ENCODE data around the gene TLN1.

Gene TLN1

GRCh38 chr9:35754264-35754663, 22.3 kb upstream of the TLN1 start, which contains the start of gene MSMP:
Gene MSMP (minus strand): TSS chr9:35754276. CDS start chr9:35754129, 147 bp downstream.
- no peak for DNase-seq

DNA sequence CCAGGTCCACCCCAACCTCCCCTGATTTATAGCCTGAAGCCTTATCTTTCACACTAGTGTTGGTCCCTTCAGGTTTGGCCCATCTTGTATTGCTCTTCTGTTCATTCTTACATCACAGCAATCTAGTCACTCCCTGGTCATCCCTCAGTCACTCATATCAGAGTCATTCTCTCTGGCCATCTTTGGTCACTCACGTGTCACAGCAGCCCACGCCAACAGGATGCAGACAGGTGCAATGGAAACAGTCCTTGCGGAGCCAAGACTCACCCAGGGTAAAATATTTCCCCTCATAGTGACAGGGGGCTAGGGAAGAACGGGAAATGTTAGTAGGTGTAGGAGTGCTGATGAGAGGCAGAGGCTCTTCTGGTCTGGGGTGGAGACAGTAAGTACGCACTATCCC, 21.5 kb upstream of the TLN1 start:
- DNase-seq, result no peak

DNA sequence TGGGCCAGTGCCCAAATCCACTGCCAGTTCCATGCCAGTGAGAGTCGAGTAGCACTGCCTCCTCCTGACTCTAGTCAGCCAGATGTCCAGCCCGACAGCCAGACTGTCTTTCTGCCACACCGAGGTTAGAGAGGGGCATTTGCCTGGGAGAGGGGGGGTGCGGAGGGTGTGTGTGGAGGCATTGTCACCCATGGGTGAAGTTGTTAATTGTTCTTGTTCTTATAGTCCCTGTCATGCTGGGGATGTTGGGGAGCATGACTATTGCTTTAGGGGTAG, 18.2 kb upstream of the TLN1 start:
- no peak for DNase-seq

- DNase-seq, result peak in 1 of 2 experiments; percentile 17
Observed at GRCh38 chr9:35749515-35750255, 17.7 kb upstream of the TLN1 start.

DNA sequence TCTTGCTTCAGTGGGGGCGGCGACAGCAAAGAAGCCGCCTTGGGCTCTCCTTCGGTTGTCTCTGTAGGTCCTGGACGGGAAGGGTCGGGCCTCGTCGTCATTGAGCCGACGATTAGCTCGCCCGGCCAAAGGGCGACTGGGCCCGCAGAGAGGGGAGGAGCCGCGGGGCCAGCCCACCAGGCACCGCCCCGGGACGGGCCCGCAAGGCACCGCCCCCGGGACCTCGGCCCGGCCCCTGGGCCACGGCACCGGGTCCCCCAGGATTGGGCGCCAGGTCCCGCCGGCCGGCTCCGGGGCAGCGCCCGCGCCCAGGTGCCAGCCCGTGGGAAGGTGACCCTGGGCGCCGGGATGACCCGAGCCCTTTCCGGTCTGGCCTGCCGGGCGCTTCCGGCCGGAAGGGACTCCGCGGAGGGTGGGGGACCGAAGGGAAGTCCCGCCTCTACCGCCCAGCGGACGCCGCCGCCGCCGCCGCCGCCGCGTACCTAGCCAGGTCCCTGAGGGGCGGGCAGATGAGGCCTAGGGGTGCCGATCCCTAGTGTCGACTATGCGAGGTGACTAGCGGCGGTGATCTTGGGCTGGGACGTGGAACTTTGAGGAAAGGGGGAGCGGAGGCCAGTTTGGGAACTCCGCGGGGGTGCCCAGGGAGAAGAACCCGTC, 17.0 kb upstream of the TLN1 start, which contains the start of the genes GBA2 and RGP1:
TSS of gene GBA2 (minus strand) at position 371 of the 657 bp plus-strand sequence. CDS start 524 bp downstream, outside the sequence.
TSS of gene RGP1 (plus strand) at position 430 of the 657 bp plus-strand sequence. CDS start 469 bp downstream, outside the sequence.
- peak; percentile 43 to 54 for DNase-seq

- no peak for DNase-seq
Observed at GRCh38 chr9:35748242-35748857, 16.4 kb upstream of the TLN1 start.

DNA sequence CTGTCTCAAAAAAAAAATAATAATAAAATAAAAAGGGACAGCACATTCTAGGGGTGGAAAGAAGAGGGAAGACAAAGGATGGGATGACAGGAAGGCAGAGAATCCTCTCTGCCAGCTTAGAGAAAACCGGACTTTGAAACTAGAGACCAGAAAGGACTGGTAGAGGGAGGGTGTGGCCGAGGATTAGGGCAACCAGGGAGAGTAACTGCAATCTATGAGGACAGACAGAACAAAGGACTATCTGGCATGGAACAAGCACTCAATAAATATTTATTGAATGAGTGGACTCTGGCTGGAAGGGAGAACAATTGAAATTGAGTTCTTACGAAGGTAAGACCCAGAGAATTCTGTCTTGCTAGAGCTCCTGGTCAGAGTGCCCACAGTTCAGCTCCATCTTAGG, 14.6 kb upstream of the TLN1 start:
- no peak for DNase-seq

- no peak for DNase-seq
Observed at GRCh38 chr9:35745569-35745968, 13.6 kb upstream of the TLN1 start.

DNA sequence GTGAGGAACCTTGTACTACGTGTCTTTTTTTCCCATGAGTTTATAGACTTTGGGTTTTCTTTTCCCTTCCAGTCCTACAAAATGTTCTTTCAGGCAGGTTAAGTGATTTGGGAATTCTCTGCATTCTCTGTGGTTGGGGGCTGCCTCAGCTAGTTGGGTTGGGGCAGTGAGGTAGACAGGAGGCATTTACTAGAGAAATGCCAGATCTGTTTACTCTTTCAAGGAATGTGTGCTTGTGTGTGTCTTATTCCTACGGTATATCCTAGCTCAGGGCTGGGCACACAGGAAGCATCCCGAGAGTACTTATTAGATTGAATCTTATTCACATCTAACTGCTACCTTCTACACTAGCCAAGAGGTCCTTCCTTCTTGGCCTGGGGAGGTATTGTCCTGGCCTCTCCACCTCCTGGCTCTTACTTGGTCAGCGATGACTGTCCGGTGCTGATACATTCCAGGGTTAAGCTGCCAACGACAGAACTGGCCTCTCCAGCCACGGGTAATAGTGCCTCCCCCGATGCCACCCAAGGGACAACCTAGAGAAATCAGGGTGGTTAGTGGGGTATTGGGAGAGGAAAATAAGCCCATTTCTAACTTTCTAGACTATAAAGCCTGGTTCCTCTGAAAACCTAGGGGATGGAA, 12.0 kb upstream of the TLN1 start:
- DNase-seq, result no peak

- peak in 1 of 2 experiments; percentile 27 for DNase-seq
Observed at GRCh38 chr9:35743452-35743851, 11.5 kb upstream of the TLN1 start.

DNA sequence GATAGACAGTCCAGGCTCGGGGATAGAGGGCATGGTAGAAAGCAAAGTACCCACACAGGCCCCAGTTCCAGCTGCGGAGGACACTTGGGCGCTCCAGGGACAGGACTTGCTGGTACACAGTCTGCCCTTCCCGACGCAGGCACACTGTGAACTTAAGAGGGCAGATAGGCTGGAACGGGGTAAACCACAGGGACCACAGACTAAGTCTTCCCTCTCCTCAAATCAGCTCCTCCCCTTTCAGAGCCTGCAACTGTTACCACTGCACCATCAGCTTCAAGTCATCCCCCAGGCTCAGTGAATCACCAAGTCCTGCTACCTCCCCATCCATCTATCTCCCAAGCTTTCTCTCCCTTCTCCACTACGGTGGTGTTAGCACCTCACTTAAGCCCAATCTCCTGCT, 9.7 kb upstream of the TLN1 start:
- no peak for DNase-seq

DNA sequence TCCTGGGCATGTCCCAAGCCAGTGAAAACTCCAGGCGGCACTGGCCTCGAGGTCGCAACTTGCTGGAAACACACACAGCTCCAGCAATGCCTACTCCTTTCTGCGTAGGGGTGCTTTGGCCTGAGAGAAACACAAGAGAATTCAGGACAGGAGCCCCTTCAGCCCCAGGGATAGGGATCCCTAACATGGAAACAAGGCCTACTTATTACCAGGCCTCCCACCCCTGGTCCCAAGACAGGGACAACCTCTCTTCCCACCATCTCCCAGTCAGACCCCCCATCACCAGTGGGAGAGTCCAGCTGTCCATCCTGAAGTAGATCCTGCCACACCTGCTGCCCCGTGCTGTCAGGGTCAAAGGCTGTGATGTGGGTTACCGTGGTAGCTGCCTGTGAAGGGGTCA, 8.2 kb upstream of the TLN1 start:
- no peak for DNase-seq

GRCh38 chr9:35738924-35739323, 6.9 kb upstream of the TLN1 start:
- no peak for DNase-seq

DNA sequence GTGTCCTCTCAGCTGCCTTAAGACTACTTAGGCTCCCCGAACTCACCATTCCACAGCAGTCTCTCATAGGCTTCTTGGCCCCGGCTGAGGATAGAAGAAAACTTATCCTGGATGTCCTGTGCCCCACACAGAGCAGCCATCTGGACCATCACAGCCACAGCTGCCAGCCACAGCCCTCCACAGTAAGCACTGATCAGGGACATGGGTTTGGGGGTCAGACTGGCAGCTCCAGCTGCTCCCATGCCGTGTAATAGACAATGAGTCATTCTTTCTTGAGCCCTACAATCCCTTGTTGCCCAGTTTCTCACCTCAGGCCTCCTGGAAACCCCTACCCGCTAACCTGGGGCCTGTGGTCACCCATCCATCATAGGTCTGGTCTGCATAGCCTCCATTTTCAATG, 6.2 kb upstream of the TLN1 start:
- DNase-seq, result no peak

GRCh38 chr9:35737143-35737542, 5.1 kb upstream of the TLN1 start:
- DNase-seq, result no peak

- peak; percentile 88 to 93 for DNase-seq
Observed at GRCh38 chr9:35736201-35736633, 4.2 kb upstream of the TLN1 start.

GRCh38 chr9:35734096-35734495, 2.1 kb upstream of the TLN1 start:
- DNase-seq, result no peak

DNA sequence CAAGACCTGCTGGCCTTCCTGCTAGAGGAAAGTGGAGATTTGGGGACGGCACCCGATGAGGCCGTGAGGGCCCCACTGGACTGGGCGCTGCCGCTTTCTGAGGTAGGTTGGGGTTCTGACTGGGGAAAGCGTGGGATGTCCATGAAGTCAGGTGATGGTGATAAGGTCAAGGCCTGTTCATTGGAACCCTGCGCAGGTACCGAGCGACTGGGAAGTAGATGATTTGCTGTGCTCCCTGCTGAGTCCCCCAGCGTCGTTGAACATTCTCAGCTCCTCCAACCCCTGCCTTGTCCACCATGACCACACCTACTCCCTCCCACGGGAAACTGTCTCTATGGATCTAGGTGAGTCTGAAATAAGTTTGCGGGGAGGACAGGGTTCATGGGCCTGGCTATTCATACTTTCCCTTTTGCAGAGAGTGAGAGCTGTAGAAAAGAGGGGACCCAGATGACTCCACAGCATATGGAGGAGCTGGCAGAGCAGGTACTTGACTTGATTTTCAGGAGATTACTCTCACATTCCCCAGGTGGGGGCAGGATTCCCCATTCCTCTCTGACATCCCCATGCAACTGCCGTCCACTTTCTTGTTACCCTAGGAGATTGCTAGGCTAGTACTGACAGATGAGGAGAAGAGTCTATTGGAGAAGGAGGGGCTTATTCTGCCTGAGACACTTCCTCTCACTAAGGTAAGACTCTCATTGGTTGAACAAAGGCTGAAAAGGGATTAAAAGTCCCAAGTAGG, 976 bp upstream of the TLN1 start:
- DNase-seq, result peak; percentile 54 to 73

- DNase-seq, result peak; percentile 17 to 23
Observed at GRCh38 chr9:35731415-35732184, 395 bp downstream of the TLN1 start.

DNA sequence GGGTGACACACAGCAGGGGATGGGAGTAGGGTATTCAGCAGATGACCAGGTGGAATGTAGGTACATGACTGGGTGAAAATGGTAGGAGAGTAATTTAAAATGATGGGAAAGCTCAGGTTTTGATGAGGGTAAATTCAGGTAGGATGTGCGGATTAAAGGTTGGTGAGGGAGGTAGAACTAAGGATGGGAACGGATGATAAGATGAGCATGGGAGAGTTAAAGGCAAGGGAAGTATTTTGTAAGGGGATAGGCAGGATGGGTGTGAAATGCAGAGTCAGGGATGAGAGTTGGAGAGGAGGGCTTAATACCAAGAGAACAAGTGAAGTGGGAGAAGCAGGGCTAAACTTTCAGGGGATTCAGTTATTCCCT, 1.5 kb downstream of the TLN1 start:
- DNase-seq, result no peak

DNA sequence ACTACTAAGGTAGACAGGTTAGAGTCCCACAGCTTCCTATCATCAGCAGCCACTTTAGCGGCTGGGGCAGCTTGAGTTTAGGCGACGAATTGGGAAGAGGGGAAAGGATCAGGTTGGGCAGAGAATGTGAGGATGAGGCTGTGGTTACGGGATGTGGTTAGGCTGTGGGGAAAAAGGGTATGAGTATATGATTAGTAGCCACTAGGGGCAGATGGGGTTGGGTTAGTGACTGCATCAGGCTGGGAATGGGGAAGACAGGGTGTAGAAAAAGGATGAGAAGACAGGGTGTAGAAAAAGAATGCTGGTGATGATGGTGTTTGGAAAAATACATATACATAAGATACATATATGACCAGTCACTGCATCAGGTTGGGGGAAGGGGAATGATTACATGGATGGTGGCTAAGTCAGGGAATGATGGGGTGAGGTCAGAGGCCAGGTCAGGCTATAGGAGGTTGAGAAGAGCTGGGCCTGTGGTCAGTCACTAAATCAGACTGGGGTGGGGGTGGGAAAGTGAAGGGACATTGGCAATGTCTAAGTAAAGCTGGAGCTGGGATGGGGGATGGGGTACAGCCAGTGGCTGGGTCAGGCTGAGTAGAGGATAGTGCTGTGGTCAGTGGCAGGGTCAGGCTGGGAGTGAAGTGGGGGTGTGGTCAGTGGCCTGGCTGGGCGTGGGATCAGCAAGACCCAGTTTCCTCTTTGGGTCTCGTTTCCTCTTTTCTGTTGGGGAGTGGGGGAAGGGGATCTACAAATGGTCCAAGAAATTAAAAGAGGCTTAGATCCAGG, 2.1 kb downstream of the TLN1 start:
- peak; percentile 55 to 84 for DNase-seq
